Activated CD8-positive, alpha-beta memory T cell treated with anti-CD3 and anti-CD28 coated beads for 36 hours (primary cell): Measurements from ENCODE around the gene ZNF593. TPM values are rescaled to one million over a fixed set of nuclear protein-coding genes. Genes with fewer than 3 reads are reported as not detected.

ENCODE experiments used
- CTCF ChIA-PET: fragments of 350-600 bp; sonication (Branson Sonifier 250); formaldehyde crosslinking; loops from one replicate; lab custom pipeline; 2021; ENCODE audit warnings: antibody characterized with exemption; lab: Charles Lee
- POLR2A ChIA-PET: fragments of 350-600 bp; sonication (Branson Sonifier 250); formaldehyde crosslinking; loops from one replicate; lab custom pipeline; 2021; ENCODE audit warnings: antibody characterized with exemption; lab: Charles Lee
- total RNA-seq, 2 experiments: library from RNA; stranded (reverse); gene quantifications; one replicate each; pipeline ENCODE4 v1.2.3, GENCODE V29; 2021

ZNF593 gene
- total RNA-seq, 2 experiments from 2014 or later: 84.2 to 84.8 TPM

DNA sequence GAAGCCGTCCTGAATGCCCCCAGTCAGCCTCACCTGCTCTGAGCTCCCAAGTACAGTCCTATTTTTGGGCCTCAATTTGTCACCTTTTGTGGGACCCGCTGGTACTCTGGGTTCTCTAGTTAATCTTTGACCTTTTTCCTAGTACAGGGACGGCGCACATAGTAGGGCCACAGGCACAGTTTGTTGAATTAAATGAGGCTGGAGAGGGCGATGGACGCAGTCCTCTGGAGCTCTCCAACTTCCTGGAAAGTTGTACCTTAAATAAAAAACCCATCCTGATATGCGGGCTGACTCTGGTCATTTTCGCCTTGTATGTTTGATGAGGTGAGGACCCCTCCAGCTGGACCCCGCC is 6.0 kb upstream of the ZNF593 start:
- ChIA-PET CTCF (interaction anchor here (0.7 to 2.6 kb wide), 13 partner anchors 10 to 513 kb away, joined by 3 to 9 read pairs (median 3); no protein-coding TSS in a partner anchor), POLR2A (no interaction called here)

DNA sequence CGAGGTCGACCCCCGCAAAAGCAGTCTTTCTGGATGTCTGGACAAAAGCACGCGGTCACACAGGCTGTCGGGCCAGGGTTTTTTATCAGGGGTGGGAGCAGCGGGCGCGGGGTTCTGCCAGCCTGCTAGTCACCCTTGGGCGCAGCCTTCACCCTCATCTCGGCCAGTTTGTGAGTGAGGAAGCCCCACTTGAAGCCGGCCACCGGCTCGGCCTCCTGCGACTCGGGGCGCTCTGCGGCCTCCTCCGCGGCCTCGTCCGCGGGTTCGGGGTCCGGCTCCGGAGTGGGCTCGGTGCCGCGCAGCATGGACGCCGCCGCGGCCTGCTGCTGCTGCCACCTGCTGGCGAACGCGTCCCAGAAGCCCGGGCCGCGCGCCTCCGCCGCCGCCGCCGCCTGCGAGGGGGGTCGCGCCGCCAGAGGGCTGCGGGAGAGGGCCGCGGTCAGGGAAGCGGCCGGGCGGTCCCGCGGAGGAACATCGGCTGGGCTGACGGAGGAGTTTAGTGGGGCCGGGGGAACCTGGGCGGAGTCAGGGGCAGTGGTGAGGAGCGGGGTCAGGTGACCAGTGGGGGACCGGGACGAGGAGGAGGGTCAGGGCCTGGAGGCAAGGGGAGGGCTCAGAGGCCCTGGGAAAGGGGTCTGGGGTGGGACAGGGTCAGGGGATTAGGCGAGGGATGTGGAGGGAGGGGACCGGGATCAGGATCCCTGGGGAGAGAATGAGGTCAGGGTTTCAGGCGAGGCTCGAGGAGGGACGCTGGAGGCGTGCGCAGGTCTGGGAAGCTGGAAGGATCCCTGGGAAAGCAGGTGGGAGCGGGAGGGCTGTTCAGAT is 5.5 kb upstream of the ZNF593 start:
- ChIA-PET CTCF (interaction anchor here (0.7 to 2.6 kb wide), 11 partner anchors 10 to 128 kb away, joined by 3 to 9 read pairs (median 3); partner anchors contain the start of gene CEP85), POLR2A (no interaction called here)

DNA sequence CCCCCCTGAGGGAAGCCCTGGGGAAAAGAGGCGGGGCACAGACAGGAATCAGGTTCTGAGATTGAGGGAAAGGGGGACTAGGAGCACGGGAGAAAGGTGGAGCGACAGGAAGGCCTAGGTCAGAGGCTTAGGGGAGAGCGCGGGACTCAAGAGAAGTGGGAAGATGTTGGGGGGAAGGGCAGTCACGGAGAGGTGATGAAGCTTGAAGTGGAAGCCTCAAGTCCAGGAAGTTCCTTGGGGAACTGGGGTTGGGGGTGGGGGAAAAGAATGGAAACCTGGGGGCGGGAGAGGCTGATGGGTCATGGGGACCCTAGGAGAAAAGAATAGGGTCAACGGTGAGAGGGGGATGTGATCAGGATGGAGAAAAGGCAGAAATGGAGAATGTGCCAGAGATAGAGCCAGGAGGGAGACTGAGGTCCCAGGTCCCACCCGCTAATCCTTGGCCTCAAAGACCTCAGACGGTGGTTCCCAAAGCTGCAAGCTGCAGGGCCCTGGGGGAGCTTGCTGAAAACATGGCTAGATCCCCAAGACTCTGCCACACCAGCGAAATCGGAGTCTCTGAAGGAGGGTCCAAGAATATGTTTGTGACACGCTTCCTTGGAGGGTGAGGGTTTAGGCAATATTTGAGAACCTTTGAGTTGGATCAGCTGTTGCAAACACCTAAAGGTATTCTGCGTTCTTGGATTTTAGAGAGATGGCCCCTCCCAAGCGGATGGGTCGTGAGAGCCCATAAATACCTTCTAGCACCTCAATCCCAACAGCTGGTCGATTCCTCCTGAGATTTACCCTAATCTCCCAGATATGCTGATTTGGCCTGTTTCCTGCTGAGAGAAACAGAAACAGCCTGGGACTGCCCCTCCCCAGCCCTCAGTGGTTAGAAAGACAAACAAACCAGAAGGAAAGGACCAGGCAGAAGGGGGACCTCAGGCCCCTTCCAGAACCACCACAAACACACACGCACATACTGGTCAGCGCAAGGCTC is 4.6 kb upstream of the ZNF593 start:
- ChIA-PET POLR2A (no interaction called here), CTCF (interaction anchor here (0.6 to 2.6 kb wide), 6 partner anchors 20 to 111 kb away, joined by 3 to 8 read pairs (median 3); partner anchors contain the start of gene CEP85)

DNA sequence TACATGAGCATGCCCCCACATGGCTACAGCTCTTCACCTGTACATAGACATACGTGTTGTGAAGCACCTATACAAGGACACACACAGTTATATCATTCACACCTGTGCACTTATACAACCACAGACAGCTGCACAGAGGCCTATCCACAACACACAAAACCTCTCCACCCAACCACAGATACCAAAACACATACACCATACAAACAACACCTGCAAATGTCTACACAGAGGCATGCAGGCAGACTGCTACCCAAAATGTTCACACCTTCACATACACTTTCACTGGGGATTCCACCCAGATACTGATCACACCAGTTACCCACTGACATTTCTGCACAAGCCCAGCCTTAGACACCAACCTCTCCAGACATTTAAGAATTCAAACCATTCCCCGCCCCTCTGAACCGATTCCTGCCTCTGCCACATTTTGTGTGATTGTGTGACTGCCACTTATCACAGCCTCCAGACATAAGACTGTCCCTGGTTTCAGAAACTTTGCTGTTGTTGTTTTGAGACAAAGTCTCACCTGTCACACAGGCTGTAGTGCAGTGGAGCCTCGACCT is 2.9 kb upstream of the ZNF593 start:
- ChIA-PET CTCF (interaction anchor here (1.0 to 2.6 kb wide), 2 partner anchors 67 to 68 kb away, joined by 5 to 8 read pairs; partner anchors contain the start of gene CEP85), POLR2A (no interaction called here)

DNA sequence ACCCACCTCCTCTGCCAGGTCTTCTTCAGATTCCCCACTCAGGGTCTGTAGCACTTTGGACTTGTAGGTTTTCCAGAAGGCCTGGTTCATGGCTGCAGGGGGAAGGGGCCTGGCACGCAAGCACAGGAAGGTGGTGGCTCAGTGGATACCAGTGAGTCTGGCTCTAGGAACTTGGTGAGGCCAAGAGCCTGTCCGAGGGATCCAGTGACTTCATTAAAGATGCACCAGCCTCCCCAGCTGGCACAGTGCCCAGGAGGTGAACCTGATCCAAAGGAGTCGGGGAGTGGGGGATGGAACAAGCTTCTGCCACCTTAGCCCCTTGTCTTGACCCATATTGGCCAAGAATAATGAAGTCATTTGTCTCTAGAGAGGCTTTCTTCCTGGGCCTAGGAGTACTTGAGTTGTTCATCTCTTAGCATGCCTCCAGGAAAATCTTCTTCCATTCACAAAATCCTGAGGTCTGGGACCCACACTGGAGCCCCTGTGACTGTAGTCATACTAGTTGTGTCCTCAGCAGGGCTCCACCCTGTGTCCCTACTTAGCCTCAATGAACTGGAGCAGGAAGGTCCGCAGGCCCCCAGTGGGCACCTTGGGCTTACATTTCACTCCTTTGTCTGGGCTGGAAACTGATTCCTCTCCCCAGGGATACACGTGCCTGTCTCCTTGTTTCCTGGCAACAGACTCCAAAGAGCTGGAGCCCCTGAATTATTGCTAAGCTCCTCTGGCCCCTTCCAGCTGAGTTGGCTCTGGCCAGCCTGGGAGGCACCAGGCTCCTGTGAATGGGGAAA is 1.1 kb upstream of the ZNF593 start, which contains the start of gene C1orf232:
C1orf232 (minus strand) TSS at position 554 of the 788 bp plus-strand sequence; CDS start at position 90, 464 bp downstream.
- CTCF ChIA-PET: interaction anchor here (0.9 to 3.0 kb wide), 7 partner anchors 11 to 206 kb away, joined by 3 to 30 read pairs (median 5); partner anchors contain the start of gene CEP85
- POLR2A ChIA-PET: no interaction called here

DNA sequence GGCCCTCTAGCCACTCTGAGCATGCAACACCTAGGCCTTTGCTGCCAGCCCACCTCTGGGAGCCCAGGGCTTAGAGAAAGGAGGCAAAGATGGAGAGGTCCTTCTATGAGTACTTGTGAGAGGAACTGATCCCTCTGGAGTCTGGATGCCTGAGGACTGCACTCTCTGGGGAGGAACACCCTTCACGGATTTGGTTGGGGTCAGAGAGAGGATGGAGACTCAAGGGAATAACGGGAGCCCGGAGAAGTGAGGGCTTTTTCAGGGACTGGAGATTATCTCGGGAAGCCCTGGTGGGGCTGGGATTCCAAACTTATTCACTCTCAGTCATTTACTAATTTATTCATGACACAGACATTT is 532 bp upstream of the ZNF593 start:
- ChIA-PET CTCF (interaction anchor here (0.5 to 3.0 kb wide), 19 partner anchors 9 to 412 kb away, joined by 3 to 30 read pairs (median 5); partner anchors contain the start of genes CEP85 and CNKSR1), POLR2A (interaction anchor here (0.6 to 1.5 kb wide), 4 partner anchors 9 to 263 kb away, joined by 3 to 10 read pairs (median 3); partner anchors contain the start of genes CEP85, CNKSR1 and DHDDS)

DNA sequence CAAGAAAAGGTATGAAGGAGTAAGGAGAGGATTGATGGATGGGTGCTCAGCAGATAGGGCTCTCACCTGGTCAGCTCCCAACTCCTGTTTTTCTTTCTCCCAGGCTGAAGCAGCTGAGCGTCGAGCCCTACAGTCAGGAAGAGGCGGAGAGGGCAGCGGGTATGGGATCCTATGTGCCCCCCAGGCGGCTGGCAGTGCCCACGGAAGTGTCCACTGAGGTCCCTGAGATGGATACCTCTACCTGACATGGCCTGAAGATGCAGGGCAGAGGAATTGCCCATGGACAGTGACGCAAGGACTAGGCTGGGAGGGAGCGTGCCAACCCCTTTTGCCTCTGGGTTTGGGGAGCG is 739 bp downstream of the ZNF593 start:
- CTCF ChIA-PET: interaction anchor here (0.8 to 3.0 kb wide), 14 partner anchors 11 to 194 kb away, joined by 3 to 30 read pairs (median 6); partner anchors contain the start of genes CATSPER4 and CEP85
- POLR2A ChIA-PET: interaction anchor here (0.5 to 1.5 kb wide), 4 partner anchors 58 to 822 kb away, joined by 3 to 10 read pairs (median 5); partner anchors contain the start of gene CEP85

DNA sequence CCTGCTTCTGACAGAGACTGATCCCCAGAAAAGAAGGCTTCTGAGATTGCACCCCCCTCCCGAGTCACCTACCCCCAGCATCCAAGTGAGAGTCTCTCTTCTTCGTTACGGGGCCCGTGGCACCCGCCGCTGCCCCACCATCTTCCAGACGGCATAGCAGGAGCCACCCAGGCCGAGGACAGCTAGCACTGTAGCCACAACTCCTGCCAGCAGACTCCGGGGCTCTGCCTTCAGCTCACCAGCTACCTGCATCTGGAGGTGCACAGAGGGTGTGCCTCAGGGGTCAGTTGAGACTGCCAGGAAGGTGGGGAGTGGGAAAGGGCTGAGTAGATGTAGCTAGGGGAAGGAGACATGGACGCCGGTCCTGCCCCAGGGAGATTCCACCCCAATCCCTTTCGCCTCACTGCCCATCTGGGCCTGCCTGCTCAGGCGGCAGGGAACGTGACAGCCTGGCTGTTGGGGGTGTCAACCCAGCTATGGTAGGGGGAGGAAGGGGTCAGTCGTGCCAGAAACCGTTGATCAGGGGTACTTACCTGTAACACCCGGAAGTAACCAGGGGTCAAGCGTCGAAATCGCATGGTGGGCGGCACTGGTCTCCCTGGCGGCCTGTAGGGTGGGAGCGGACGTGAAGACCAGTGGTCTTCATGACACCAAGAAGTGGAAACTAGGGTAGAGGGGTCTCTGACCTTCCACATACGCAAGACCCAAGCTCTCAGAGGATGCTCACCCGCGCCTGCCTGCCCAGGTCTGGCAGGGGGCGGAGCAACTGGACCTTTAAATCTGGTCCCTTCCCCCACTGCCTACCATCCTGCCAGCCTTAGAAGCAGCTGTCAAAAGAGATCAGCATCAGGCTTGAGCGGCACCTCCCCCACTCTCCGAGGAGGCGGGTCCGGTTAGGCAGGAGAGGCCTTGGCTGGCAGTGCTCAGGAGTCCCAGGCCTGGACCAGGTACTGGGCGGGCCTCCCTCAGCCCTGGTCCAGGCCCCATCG is 1.7 kb downstream of the ZNF593 start, which contains the start of gene ZNF593OS:
ZNF593OS (minus strand) TSS at position 749 of the 989 bp plus-strand sequence; CDS start at position 578, 171 bp downstream.
- POLR2A ChIA-PET: interaction anchor here (1.5 kb wide), 1 partner anchor 59 kb away, joined by 3 read pairs; no protein-coding TSS in a partner anchor

DNA sequence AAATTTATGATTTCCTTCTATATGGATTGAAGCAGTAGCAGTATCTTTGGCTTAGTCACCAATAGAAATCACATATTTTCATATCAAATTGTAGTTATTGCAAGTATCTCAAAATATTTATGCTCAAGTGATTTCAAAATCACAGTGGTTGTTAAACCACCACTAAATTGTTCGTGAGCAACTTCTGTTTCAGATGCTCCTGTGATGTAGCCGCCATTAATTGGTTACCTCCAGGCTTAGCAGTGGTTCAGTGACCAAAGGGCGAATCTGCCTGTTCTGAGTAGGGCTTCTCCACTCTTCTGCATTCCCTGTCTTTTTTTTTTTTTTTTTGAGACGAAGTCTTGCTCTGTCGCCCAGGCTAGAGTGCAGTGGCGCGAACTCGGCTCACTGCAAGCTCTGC is 5.6 kb downstream of the ZNF593 start:
- POLR2A ChIA-PET: no interaction called here
- CTCF ChIA-PET: interaction anchor here (1.0 to 1.6 kb wide), 2 partner anchors 59 to 189 kb away, joined by 3 to 5 read pairs; partner anchors contain the start of gene CEP85

More for the DNA sequence above, 1.7 kb downstream of the ZNF593 start, which contains the start of gene ZNF593OS:
- CTCF ChIA-PET: interaction anchor here (1.1 to 1.8 kb wide), 5 partner anchors 62 to 193 kb away, joined by 3 to 9 read pairs (median 5); partner anchors contain the start of gene CEP85

DNA sequence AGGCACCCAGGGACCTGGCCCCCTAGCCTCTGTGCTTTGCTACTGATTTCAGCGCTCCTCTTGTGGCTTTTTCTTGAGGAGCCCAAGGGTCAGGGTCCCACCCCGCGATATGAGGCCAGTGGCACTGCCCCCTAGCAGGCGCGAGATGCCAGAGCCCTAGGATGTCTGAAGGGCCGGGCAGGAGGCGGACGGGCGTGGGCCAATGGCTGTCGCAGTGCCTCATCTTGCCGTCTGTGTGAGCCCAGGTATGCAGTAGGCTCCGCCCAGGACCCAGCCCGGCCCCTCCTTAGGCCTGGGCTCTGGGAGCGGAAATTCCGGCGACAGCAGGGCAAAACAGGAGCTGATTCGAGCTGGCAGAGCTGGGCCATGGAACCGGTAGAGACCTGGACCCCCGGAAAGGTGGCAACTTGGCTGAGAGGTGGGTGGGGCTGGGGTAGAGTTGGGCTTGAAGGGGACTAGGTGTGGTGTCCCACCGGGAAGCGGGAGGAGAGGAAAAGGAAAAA is 7.5 kb downstream of the ZNF593 start, which contains the start of gene CNKSR1:
CNKSR1 (plus strand) TSS at position 310 of the 503 bp plus-strand sequence; CDS start at position 367, 57 bp downstream.
- ChIA-PET POLR2A (interaction anchor here (0.9 kb wide), 1 partner anchor 8 kb away, joined by 3 read pairs; the partner anchor contains the start of gene ZNF593), CTCF (interaction anchor here (1.6 kb wide), 1 partner anchor 8 kb away, joined by 4 read pairs; the partner anchor contains the start of gene ZNF593)

DNA sequence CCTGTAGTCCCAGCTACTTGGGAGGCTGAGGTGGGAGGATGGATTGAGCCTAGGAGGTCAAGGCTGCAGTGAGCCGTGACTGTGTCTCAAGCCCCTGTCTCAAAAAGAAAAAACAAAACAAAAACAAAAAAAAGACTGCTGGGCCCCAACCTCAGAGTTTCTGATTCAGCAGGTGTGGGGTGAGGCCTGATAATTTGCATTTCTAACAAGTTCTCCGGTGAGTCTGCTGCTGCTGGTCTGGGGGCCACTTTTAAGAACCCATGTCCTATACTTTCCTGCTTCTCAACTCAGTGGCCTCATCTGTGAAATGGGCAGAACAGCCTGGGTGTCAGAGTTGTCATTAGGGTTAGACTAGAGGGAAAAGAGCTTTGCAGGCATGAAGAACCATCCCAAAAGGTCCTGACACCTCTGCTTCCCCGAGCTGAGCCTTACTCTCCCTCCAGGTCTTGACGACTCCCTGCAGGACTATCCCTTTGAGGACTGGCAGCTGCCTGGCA is 10.3 kb downstream of the ZNF593 start:
- ChIA-PET CTCF (interaction anchor here (0.7 to 2.6 kb wide), 2 partner anchors 10 to 35 kb away, joined by 3 to 8 read pairs; partner anchors contain the start of gene ZNF593), POLR2A (no interaction called here)

DNA sequence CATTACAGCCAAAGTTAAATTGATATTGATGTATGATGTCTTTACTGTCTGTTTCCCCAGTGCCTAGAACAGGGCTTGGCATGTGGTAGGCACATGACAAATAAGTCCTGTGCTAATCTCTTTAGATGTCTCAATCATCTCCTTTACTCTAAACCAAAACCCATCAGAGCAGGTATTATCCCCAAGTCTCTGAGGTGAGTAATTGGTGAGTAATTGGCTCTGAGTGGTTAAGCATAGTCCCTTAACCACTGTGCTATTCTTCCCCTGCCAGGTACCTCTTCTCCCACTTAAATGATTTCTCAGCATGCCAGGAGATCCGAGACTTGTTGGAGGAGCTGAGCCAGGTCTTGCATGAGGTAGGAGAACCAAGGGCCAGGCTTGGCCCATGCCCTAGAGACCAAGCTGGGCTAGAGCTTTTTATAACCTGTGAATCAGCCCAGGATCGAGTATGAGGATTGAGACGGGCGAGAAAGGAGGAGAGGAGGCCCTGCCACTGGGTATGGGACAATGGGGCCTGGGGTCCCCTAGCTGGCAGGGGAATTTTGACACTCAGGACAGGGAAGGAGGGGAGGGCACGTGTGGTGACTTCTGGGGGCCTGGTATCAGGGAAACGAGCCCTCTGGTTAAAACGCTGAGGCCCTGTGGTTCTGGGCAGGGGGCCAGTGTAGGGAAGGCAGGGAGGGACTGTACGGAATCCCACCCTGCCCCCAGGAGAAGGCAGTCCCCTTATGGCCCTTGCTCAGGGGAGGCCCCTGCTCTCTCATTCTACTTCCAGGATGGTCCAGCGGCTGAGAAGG is 12.1 kb downstream of the ZNF593 start:
- ChIA-PET CTCF (interaction anchor here (2.6 kb wide), 1 partner anchor 12 kb away, joined by 8 read pairs; the partner anchor contains the start of gene ZNF593), POLR2A (no interaction called here)

DNA sequence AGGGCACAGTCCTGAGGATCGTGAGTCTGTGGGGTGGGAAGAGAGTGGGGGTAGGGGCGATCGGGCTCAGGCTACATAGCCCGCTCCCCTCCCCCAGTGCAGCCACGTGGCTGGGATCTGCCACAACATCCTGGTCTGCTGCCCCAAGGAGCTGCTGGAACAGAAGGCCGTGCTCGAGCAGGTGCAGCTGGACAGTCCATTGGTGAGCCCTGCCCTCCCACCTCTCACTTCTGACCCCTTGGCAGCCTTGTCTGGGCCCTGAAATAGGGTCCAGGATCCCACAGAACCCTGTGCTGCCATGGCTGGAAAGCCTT is 12.6 kb downstream of the ZNF593 start:
- CTCF ChIA-PET: interaction anchor here (2.6 kb wide), 1 partner anchor 12 kb away, joined by 8 read pairs; the partner anchor contains the start of gene ZNF593
- POLR2A ChIA-PET: no interaction called here

DNA sequence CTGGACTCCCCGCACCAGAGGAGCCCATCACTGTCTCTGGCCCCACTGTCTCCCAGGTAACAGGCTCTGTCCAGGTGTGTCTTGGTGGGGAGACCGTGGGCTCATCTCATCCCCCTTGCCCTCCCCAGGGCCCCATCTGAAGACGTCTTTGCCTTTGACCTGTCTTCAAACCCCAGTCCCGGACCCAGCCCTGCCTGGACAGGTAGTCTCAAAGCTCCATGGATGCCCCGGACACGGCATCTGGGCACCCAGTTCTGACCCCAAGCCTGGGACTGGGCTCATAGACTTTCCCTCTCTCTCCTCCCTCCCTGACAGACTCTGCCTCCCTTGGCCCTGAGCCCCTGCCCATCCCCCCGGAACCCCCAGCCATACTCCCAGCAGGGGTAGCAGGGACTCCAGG is 14.4 kb downstream of the ZNF593 start:
- POLR2A ChIA-PET: no interaction called here

DNA sequence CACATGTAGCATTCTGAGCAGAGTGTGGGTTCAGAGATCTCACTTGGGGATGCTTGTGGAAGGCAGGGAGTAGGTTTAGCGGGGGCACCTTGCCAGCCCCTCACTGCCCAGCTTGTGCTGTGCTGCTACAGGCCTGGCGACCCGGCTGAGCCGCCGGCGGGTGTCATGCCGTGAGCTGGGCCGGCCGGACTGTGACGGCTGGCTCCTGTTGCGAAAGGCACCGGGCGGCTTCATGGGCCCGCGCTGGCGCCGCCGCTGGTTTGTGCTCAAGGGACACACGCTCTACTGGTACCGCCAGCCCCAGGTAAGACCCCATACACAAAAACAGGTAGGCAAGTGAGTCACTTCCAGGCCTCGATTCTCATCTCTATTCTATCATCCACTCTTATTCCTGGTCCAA is 15.2 kb downstream of the ZNF593 start:
- ChIA-PET CTCF (no interaction called here), POLR2A (no interaction called here)

More for the DNA sequence above, 14.4 kb downstream of the ZNF593 start:
- CTCF ChIA-PET: interaction anchor here (0.7 kb wide), 1 partner anchor 14 kb away, joined by 3 read pairs; the partner anchor contains the start of gene ZNF593
